Fibroblast of lung (primary cell): ENCODE data around the gene HAUS6.

ENCODE experiments used
- CTCF ChIP-seq, 2 donors: IDR thresholded peaks in 1 of 2; conservative IDR thresholded peaks in 1 of 2; 1 replicate in 1 of 2; 2 replicates in 1 of 2; pipeline ENCODE4 v1.5.1; 2011 to 2012; ENCODE audit warnings: low read length in 2 of 2, control low read depth in 1 of 2, inconsistent platforms in 1 of 2, low read depth in 1 of 2, mild to moderate bottlenecking in 1 of 2
- EZH2 ChIP-seq: IDR thresholded peaks from 2 replicates; pipeline ENCODE4 v1.5.1; 2012; ENCODE audit warnings: low read length, control low read depth, mild to moderate bottlenecking; ENCODE audit errors: missing control alignments

- TF ChIP-seq EZH2 (no peak), CTCF (conservative IDR thresholded peaks at IDR 0.05 in 1 of 2, IDR thresholded peaks at IDR 0.05 in 1 of 2; ENCODE audit: low read depth in 1 of 2, low read length in 2 of 2) (no peak)
Measured at GRCh38 chr9:19146441-19147024, 43.8 kb upstream of the HAUS6 start.
